Colon (tissue), 2 donors: ENCODE results near the gene ADCY2.

ENCODE experiments used
- FAIRE-seq: peaks from 2 replicates; lab custom pipeline; 2012; peaks lifted over from hg19 to GRCh38; lab: Jason Lieb, UNC
- donor health status: control.
- donor health status: control.

ADCY2 gene

DNA sequence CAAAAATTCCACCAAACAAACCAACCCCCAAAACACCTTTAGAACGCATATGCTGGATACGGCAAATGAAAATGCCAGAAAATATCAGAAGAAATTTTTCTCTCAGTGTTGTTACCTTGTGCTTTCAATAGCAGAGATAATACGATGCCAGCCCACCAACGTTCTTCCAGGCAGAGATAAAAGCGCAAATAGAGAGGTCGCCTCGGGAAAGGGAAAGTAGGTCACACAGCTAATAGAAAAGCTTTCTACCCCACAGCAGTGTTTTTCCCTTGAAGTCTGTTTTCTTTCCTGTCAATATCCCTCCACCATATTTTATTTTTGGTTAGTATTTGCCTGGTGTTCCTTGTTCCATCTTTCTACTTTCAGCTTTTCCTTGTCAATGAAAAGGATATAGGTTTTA is 353.7 kb downstream of the ADCY2 start:
- no peak for FAIRE-seq

DNA sequence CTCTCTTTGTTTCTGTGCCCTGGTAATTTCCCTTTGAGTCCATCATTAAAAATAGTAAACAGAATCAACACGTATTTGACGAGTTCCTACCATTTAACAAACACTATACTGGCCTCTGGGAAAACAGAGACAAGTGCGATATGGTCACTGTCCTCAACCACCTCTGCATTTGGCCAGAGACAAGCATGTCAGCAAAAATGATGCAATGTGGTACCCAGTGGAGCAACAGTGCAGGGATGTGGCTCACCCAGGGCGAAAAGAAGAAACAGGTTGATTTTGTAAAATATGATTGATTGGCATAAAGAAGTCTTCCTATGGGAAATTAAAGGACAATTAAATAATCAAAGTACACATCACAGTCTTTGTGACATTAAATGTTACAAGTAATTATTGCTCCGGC is 355.9 kb downstream of the ADCY2 start:
- no peak for FAIRE-seq

DNA sequence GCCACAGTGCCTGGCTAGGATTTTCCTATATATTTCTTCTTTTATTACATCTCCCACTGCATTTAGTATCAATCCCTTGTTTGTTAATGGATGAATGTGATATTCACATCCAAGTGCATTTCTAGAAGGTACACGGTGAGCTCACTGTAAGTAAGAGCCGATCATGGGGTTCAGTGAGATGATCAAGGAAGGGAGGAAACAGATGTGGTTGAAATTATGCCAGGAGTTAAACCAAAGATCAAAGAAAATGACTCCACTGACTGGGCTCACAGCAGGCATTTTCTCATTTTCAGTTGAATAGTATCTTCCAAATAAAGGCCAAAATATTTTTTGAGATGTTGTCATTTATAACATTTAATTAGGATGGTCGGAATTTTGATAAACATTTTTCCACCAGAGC is 357.2 kb downstream of the ADCY2 start:
- FAIRE-seq = no peak

DNA sequence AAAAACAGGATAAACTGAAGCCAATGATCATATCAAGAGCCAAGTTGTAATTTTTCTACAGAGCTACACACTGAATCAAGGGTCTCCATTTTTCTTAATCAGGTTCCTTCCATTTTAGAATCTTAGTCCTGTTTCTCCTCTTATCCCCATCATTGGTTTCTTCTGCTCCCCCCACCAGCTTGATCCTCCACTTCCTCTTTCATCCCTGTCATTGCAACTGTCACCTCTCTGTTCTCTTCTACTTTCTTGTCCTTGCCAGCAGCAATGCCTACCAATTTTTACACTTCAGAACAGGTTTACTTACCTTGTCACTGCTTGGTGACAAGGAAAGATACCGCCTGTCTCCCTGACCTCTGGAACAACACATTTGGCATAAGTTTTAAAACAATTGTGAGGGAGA is 357.7 kb downstream of the ADCY2 start:
- no peak for FAIRE-seq

DNA sequence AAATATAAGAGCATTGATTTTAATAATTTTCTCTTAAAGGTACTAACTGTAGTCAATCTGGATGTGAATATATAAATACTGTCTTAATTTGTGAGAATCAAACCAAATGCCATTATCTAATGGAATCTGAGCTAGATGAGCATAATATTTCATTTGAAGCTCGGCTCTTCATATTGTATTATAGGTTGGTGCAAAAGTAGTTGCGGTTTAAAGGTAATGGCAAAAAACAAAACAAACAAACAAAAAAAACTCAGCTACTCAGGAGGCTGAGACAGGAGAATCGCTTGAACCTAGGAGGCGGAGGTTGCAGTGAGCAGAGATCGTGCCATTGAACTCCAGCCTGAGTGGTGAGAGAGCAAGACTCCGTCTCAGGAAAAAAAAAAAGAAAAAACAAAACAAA is 358.6 kb downstream of the ADCY2 start:
- no peak for FAIRE-seq

DNA sequence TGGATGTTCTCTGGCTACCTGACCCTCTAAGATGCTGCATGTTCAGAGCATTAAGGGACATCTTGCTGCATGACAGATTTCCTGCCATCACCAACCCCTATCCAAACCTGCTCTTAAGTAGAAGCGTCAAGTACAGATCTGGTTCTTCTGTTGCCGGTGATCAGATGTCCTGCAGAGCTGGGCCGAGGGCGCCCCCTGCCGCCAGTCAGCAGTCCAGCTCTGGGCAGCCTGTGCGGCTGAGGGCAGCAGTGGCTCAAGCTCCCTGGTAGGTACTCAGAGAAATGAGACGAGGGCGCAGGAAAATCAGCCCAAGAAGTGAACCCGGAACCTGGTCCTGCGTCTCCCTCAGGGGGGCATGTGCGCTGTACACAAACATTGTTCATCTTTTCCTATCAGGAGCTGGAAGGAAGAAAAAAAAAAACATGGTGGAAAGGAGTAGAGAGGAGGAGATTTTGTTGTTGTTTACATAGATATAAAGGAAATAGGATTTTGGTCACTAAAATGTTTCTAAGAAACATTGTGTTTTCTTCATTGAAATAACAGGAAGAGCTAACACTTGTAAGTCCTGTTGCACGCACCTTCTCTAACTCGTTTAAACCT is 359.2 kb downstream of the ADCY2 start:
- FAIRE-seq = no peak

DNA sequence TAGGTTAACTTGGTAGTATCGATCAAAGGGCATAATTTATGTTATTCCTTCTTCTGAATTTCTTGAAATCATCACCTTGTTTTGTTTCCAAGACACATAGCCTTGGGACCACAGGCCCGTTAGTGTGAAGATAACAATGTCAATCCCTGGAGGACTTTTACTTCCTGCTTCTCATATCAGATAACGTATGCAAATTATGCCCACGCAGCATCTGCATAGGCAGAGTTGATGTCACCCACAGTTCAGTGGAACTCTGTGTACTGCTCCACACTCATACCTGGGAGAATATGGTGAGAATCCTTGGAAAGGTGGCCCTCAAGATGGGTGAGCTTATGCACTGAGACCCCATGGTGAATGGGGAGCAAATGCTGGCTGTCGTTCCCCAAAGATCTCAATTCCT is 360.0 kb downstream of the ADCY2 start:
- no peak for FAIRE-seq

DNA sequence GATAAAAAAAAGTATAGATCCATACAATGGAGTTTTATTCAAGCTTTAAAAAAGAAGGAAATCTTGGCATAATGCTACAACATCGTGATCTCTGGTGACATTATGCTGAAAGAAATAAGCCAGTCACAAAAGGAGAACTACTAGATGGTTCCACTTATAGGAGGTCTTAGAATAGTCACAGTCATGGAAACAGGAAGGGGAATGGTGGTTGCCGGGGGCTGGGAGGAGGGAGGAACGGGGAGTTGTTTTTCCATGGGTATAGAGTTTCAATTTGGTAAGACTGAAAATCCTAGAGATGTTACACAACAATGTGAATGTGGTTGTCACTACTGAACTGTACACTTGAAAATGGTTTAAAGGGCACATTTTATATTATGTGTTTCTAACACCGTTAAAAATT is 360.5 kb downstream of the ADCY2 start:
- FAIRE-seq = no peak

DNA sequence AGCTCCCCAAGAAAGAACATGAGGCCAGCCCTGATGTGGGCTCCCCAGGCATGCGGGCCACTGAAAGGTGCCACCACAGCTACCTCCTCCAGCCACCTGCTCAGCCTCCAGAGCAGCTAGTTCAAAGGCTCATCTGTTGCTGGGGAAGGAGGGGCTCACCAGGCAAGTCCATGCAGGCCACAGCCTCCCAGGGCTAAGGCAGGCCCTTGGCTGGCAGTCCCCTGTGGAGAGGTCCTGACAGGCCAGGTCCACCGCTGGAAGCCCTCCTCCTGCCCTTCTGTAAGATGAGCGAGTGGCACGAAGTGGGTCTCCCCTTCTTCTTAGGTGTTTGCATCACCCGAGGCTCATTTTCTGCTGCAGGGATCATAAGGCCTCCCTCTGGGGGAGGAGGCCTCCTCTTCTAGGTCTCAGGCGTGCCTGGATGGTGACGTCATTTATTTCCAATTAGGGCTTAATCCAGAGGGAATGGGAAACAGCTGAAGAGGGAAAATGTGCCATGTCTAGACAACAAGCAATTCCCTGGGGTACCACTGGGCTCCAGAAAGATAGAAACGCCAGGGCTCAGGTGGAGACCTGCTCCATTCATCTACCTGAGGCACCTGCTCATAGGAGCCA is 363.4 kb downstream of the ADCY2 start:
- FAIRE-seq = no peak

DNA sequence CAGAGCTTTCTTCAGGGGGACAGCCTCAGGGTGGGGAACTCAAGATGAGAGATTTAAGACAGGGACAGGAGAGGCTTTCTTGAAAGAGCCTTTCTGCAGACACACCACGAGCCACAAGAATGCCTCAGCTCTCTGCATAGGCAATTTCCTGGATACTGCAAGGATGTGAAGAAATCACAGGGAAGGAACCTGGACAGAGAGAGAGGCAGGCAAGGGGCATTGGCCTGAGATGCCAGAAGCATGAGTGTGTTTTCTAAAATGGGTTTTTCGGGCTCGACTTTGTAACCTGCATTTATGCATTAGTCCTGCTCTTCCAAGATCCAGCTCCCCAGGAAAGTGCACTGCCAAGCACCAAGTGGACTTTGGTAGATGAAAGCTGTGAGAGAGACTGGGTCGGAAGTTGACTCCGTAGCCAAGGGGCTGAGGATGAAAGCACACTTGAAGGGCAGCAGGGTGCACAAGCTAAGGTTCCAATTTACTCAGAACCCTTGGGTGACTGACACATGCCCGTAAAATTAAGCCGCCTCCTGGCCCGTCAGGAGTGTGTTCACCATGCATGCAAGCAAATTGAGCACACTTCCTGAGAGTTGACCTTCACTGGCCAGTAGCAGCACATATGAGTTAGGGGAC is 364.1 kb downstream of the ADCY2 start:
- FAIRE-seq = no peak

DNA sequence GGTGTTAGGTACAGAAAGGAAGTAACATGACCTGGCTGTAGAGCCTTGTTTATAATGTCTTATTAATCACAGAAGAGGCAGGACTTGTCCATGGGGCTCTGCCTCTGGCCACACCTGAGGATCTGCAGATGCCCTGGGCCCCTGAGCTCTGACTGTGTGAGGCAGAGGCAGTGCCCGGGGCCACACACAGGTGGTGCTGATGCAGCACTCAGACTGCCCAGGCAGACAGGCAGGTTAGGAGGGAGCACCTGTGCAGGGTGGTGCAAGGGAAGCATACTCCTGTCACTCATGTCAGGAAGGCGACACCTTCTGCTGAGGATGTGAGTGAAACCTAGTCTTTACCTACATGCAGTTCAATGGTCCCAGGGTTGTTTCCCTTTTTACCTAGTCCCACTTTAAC is 366.3 kb downstream of the ADCY2 start:
- no peak for FAIRE-seq

DNA sequence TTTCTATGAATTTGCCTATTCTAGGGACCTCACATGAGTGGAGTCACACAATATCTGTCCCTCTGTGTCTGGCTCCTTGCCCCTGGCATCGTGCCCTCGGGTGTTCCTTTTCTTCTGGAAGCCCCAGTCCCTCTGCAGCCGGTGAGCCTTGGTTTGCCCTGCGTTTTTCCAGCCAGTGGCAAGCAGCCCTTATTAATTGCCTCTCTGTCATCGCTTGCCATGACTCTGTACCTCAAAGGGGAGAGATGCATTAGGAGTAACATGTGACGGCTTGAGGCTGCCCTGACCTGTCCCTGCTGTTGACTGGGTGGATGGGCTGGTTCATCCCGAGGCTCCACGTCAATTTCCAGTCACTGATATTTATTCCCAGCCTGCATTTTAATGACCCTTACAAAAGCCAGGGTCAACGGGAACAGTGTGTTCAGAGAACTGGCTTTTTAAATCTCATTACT is 367.7 kb downstream of the ADCY2 start:
- no peak for FAIRE-seq

DNA sequence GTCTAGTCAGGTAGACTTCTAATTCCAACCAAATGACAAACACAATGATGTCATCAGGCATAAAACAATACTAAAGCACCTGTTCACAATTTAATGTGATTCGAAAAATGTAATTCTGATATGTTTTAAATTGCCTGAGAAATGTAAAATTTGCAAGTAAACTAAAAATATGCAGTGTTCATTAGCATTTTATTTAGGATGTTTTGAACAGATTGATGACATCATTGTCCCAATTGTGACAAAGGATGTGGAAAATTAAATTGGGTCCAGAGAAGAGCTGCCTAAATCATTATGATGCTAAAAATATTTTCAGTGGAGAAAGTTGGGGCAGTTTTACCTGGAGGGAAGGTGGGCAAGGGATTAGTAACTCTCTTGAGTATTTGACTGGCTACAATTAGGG is 368.5 kb downstream of the ADCY2 start:
- no peak for FAIRE-seq

DNA sequence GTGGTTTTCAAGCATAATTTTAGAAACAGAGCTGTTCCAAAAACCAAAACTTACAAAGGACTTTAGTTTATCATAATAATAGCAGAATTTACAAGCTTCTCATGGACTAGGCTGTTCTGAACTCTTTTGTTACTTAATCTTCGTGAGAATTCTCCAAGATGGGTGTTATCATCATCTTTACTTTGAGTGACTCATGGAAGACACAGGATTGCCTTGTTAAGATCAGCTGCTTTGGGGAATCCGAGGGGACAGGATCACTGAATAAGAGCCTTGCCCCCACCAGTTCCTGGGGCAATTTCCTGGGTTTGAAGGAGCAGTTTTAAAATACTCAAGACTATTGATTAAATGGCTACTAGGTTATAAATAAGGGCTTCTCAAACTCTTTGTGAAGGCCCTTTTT is 374.5 kb downstream of the ADCY2 start:
- no peak for FAIRE-seq

DNA sequence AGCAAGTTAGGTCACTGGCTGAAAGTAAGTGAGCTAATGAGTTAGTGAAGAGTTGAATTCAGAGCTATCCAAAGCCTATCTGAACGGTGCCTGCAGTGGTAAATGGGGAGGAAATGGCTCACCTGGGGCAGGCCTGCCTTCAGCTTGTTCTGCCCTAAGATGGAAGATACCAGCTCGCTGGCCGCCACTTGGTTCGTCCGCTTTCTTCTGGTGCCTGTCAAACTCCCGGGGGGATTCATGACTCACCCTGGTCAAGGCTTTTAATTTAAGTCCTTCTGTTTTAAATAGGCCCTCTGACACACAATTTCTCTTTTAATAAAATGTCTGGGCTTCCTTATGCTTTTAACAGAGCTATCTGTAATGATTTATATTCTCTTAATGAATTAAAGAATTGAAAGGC is 376.2 kb downstream of the ADCY2 start:
- FAIRE-seq = no peak

DNA sequence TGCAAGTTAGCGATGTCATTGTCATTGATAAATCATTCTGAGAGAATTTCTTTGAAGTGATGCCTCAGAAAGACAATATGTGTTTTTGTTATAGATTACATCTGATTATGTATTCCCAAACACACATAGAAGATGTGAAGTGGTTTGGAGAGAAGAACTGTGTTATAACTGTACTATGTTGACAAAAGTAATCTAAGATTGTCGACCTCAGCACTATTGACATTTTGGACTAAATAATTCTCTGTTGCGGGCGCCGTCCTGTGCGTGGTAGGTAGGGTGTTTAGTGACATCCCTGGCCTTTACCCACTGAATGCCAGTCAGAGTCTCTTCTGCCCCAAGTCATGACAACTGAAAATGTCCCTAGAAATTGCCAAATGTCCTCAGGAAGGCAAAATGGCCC is 377.2 kb downstream of the ADCY2 start:
- no peak for FAIRE-seq

DNA sequence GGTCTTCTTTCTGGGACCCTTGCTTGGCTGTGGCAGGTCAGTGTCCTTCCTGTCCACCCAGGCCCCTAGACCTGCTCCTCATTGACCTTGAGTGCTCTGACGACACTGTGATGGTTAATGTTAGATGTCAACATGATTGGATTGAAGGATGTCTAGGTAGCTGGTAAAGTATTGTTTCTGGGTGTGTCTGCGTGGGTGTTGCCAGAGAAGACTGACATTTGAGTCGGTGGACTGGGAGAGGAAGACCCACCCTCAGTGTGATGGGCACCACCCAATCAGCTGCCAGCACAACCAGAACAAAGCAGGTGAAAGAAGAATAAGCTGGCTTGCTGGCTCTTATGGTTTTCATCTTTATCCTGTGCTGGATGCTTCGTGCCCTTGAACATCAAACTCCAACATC is 380.5 kb downstream of the ADCY2 start:
- FAIRE-seq = no peak

DNA sequence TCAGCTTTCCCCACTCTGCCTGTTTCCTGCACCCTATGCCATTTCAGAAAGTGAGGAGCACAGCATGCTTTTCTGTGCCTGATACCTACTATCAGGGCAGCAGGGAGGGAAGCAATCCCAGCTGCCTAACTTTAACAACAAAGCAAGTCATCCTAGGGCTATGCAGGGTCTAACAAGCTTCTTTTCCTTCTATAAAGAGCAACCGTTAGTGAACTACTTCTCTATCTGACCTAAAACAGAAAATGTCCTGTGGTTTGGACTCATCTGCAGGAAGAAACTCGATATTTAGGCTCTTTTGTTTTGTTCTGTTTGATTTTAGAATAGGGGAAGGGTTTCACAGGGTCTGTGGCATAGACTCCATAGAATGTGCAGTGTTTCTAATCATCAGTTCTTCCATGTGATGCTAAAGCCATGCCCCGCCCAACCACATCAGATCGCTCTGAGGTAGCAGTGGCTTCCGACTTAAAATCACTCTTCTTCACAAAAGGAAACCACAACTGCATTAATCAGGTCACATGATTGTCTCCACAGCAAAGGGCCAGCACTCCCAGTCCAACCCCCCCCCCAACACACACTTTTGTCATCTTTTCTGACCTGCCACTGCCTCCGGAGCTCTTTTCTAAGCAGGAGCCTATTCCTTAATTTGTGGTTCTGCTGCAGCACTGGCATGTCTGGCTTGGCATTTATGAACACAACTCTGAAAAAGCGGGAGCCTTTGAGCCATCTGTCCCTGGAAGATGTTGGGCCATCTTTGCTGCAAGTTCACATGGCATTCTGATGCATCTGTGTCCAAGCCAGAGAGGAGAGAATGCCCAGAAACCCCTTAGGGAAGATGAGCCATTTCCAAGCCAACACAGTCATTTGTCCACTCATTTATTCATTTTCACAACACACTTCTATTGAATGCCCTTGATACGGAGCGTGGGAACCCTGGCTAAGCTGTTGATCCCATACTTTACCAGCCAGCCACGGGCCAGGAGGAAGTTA is 383.4 kb downstream of the ADCY2 start:
- FAIRE-seq = no peak

DNA sequence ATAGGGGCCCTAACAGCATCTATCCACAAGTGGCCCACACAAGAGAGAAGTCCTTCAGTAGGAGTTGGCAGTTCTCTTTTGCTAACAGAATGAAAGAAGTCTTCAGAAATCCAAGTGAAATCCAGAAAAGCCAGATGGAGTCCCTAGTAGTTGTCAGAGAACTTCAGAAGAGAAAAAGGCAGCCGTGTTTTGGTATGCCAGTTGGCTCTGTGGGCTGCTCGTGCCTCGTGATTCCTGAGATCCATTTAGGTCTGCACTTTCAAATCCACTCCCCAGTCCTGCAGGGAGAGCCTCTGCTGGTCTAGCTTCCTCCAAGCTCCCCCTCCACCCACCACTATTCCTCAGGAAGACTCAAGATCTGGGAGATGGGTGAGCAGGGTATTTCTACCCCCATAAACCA is 386.0 kb downstream of the ADCY2 start:
- no peak for FAIRE-seq

DNA sequence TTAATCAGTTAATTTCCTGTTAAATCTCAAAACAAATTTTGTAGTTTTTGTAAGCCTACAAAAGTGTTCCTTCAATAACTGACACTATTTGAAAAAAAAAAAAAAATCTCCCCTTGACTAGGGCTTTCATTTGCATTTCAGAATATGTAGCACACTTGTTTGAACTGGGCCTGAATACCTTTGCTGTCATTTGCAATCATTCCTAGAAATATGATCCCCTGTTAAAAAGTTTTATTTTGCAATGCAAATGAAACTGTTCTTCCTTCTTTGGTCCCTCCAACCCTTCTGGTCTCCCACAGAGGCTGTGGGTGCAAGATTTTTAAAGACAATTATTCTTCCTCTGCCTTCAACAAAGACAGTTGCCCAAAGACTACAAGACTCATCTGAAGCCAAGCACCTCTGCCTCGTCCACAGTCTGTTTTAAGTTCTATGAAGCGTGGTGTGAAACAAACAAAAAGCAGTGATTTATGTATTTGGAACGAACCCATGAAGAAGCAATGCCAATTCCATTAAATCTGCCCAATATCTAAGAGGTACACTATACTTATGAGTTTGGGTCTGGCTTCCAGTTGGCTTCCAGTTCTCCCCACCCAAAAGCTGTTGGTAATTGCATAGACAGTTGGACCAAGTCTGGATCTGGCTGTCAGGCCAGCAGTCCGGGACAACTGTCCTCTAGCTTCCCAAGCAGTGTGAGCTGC is 388.9 kb downstream of the ADCY2 start:
- no peak for FAIRE-seq

DNA sequence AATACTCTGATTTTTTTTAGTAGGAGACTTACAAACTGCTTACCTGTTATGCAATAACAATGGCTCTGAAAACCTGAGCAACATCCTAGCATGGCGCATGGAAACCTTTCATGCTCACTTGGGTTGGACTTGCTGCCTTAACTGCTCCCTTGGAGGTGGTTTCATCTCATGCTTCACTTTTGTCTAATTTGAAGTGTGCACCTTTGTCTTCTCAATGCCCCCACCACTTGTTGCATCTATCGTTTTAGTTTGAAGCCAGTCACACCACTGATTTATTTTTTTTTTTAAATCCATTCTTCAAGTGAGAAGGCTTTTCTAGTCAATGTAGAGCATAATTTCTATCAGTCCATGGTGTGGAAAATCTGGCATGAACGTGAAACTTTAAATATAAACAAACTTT is 391.8 kb downstream of the ADCY2 start:
- no peak for FAIRE-seq

DNA sequence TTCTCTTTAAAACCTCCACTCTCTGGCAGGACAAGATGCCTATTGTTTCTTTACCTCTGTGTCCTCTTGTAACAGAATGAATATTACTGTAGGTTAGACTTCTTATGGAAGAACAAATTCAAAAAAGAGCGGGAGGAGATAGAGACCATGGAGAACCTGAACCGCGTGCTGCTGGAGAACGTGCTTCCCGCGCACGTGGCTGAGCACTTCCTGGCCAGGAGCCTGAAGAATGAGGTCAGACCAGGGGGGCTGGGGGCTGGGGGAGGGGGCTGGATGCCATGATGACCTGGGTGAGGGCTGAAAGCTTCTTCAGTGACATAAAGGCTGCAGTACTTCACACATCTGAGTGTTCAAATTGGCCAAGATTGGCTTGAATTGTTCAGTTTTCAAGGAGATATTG is 393.6 kb downstream of the ADCY2 start:
- no peak for FAIRE-seq
